GM21529 (cell line): ENCODE measurements around the gene SCFD2.

Source experiments
- ATAC-seq: cut with Tn5 transposase; IDR thresholded peaks from one replicate; pipeline ENCODE4 v1.9.1; 2021; ENCODE audit not compliant: unreplicated experiment

Gene SCFD2

GRCh38 chr4:52964561-52965101 lies 401.2 kb downstream of the SCFD2 start:
- ATAC-seq, result no peak

- ATAC-seq, result no peak
These were observed 401.9 kb downstream of the SCFD2 start for GRCh38 chr4:52964011-52964410.

GRCh38 chr4:52962721-52963120 lies 403.1 kb downstream of the SCFD2 start:
- no peak for ATAC-seq

- no peak for ATAC-seq
These were observed 404.0 kb downstream of the SCFD2 start for GRCh38 chr4:52961666-52962412.

DNA sequence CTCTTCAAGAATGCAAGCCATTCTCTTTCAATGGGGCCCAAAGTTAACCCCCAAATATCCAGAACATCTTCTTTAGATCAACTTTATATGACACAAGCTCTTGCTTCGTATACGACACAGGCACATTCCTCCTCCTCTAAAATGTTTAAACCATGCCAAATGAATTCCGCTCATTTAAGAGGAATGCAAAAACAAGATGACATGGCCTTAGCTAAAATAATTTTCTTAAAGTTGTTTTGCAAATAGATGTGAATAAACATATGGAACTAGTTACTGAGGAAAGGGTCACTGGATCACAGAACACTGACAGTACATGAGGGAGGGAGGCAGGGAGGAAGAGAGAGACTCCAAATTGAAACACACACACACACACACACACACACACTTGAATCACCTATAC lies 406.3 kb downstream of the SCFD2 start:
- ATAC-seq, result no peak

DNA sequence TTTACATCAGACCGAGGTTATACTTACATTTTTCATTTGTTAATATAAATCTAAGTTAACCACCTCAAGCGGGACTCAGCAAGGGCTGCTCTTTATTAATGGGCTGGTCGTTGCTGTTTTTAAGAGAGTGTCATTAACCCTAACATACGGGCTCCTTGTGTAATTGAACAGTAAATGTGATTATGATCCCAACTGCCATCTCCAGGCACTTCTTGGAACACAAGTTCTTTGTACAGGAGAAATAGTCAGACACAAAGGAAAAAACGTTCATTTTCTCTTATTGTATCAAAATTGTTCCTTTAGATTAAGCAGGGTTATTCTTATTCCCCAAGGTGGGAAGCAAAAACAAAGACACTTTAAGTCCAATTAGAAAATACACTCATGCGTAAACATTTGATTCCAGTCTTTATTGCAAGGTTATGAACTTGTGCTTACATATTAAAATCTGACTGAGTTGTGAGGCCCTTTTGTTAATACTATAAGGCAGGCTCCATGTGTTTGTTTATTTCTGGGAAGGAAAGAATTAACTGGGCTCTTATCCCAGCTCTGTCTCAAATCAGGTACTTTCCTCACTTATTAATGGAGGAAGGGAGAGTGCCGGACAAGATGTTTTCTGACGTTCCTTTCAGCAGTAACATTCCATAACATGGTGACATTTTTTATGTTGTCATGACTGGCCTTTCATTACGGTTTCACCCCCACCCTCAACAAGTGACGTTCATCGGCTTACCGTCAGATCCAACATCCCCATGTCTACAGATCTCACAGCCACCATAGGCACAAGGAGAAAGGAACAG lies 407.8 kb downstream of the SCFD2 start:
- no peak for ATAC-seq

GRCh38 chr4:52957220-52957686 lies 408.6 kb downstream of the SCFD2 start:
- no peak for ATAC-seq

DNA sequence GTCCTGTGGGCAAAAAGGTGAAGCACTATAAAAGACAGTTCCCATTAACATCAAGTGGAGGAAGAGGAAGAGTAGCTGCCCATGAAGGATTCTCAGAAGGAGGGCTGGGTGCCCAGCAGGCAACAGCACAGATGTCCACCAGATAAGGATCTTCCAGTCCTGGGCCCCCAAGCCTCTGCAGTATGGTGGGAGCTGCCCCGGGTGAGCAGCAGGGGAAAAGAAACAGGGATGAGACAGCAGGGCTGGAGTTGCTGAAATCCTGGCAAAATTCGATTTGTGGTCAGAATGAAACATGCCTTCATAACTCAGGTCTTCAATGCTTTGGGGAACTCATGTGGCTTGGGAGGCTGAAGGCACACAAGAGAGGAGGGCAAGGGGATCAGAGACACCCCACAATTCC lies 409.2 kb downstream of the SCFD2 start:
- no peak for ATAC-seq

DNA sequence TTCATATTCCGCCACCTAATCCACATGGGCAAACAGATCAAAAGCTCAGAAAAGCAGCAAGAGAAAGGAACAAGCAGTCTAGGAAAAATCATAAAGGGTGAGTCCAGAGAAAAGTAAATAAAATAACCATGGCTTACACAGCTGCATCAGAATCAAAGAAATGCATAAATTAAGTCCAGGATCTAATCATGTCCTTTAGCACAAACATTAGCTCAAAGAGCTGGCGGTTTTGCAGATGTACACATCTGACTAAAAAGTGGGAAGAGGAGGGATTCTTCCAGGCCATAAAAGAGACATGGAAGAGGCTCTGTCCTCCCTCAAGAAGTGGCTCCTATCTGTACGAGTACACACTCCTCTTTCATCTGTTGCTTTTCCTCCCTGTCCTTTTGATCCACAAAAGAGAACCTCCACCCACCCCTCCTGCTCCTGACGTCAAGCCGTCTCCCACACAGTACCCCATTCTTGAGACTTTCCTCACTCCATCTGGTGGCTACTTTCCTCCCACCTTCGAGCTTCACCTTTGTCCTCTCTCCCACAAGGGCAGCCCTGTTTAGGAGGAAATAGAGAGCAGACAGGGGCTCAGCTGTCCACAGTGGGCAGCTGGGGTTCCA lies 411.2 kb downstream of the SCFD2 start:
- no peak for ATAC-seq

- no peak for ATAC-seq
These were observed 413.3 kb downstream of the SCFD2 start for GRCh38 chr4:52952540-52952939.

GRCh38 chr4:52951016-52951415 lies 414.8 kb downstream of the SCFD2 start:
- ATAC-seq, result no peak

DNA sequence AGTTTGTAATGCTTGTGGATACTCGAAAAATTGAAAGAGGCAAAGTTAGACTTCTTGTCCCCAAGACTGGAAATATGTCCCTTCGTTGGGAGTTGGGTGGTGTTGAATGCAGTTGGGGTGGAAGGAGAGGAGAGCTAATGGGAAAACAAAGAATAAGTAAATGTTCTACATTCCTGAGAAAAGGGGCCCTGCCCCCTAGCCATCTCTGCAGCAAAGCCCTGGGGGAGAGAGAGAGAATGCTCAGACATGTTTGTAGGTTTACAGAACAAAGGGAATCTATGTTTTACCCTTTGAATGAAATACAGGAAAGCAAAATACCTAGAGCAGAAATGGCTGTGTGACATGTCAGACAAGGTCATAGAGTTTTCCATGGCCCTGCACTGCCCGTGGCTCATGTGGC lies 415.6 kb downstream of the SCFD2 start:
- ATAC-seq, result no peak

DNA sequence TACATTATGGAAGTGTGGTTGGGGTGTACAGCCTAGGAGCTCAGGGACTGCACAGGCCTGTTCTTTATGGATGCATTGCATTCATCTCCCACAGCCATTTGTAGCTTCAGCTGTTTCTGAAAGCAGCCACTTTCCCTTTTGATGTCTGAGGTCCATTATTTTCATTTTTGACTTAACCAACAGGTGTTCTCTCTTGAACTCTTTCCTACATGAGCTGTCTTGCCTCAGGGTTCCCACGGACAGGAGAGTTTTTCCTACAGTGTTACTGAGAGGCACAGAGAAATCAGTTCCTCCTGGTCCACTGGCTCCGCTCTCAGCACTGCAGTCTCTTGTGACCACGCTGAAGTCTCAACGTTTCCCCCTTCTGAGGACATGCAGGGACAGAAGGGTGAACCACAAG lies 416.5 kb downstream of the SCFD2 start:
- no peak for ATAC-seq

- ATAC-seq, result no peak
These were observed 417.8 kb downstream of the SCFD2 start for GRCh38 chr4:52948057-52948423.

DNA sequence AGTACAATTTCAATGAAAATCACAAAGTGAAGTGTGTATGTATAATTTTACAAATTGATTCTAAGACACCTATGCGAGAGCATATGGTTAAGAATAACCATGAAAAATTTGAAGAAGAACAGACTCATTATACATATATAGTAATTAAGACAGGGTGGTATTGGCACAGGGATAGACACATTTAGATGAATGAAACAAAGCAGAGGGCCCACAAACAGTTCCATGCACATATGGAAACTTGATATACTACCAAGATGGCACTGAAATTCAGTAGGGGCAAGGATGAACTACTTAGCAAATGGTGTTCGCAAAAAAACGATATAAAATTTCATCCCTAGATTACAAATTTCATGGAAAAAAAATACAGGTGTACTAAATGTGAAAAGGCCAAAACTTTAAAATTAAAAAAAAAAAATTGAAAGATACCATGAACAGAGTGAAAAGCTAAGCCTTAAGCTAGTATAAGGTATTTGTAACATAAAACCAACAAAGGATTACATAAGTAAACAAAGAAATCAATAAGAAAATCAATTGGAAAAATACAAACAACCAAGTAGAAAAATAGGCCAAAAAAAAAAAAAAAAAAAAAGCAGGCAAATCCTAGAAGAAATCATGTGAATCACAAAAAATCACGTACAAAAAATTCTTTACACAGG lies 418.3 kb downstream of the SCFD2 start:
- no peak for ATAC-seq

- no peak for ATAC-seq
These were observed 419.0 kb downstream of the SCFD2 start for GRCh38 chr4:52946855-52947254.

DNA sequence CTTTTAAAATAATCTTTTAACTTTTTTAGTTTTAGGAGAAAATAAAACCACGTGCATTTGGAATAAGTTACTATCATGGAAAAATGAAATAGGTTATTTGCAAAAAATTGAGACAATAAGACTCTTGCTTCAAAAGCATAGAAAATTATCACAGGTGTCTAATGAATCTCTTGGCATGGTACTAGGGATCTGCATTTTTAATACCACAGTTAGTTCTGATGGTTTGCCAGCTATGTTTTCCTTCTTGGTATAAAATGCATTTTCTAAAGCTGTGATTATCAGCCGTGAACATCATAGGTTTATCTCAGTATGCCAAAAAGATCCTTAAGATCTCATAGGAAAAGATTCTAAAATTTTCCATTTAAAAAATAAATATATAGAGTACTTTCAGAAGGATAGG lies 419.9 kb downstream of the SCFD2 start:
- ATAC-seq, result no peak

DNA sequence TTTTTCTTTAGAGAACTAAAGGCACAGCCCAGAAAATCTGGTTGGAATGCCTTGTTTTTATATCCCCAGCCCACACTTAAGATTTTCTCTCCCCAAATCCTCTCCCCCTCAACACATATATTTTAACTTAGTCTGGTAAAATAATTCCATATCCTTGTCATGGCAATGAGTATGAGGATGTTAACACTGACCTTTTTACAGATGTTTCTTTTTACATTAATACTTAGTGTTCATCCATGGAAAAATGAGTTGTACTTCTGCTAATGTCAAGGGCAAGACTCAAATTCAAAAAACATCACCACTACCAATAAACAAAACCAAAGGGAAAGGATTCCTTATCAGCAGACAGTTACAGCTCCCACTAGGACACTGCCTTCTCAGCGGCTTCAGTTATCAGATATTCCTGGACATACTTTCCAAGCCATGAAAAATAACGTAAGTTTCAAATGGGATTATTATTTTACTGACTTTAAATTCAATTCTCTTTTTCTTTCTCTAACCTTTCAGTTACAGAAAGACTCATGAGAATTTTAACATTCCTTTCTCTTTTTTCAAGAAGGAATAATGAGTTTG lies 420.4 kb downstream of the SCFD2 start:
- no peak for ATAC-seq

DNA sequence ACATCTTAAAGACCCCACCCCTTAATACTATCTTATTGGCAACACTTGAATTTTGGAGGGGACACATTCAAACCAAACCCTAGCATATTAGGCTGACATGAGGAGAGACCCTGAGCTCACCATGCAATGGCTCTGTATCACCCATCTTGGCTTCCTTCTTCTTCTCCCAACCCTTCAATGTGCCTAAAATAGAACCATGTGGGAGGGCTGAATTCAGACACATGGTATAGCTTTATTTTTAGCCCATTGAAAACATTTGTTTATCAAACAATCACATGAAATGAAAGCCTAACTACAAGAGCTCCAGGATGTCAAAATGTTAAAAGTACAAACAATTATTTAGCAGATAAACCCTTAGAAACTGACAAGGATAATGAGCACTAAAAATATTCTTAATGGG lies 422.2 kb downstream of the SCFD2 start:
- no peak for ATAC-seq

DNA sequence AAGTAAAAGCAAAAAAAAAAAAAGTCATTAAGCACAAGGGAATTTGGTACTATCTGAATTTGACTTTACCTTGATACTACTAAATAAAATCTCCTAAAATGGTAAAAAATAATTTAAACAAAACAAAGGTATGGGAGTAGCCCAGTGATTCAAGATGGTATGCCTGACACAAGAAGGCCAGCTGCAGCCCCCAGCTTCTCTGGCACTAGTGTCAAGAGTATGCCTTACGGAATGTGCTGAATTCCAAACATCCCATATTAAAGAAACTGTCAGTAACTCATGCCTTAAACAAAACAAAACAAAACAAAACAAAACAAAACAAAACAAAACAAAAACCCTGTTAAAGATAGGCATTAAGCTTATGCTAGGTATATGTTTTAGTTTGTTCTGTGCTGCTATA lies 422.9 kb downstream of the SCFD2 start:
- ATAC-seq, result no peak

- ATAC-seq, result no peak
These were observed 424.4 kb downstream of the SCFD2 start for GRCh38 chr4:52941450-52941849.
